ENCODE results near the gene B4GAT1.

Gene B4GAT1

GRCh38 chr11:66336234-66337102, 11.0 kb downstream of the B4GAT1 start, which contains the start of gene RIN1:
RIN1 (minus strand) TSS chr11:66336434; CDS start chr11:66336402, 32 bp downstream.
- no peak for DNase-seq (ENCODE audit: low read depth)

- DNase-seq (ENCODE audit: low read depth), result no peak
These were observed 11.7 kb downstream of the B4GAT1 start for GRCh38 chr11:66335531-66336233.

GRCh38 chr11:66334605-66335442, 12.6 kb downstream of the B4GAT1 start:
- DNase-seq (ENCODE audit: low read depth), result no peak

- DNase-seq (ENCODE audit: low read depth), result no peak
These were observed 13.4 kb downstream of the B4GAT1 start for GRCh38 chr11:66333896-66334604.

GRCh38 chr11:66333220-66333877, 14.1 kb downstream of the B4GAT1 start:
- no peak for DNase-seq (ENCODE audit: low read depth)

- DNase-seq (ENCODE audit: low read depth), result no peak
These were observed 14.8 kb downstream of the B4GAT1 start for GRCh38 chr11:66332371-66333219.

GRCh38 chr11:66331542-66332370, 15.7 kb downstream of the B4GAT1 start:
- no peak for DNase-seq (ENCODE audit: low read depth)

- DNase-seq (ENCODE audit: low read depth), result no peak
These were observed 16.5 kb downstream of the B4GAT1 start for GRCh38 chr11:66330931-66331330.

GRCh38 chr11:66329165-66329673, 18.2 kb downstream of the B4GAT1 start:
- no peak for DNase-seq (ENCODE audit: low read depth)

- peak; percentile 73 for DNase-seq (ENCODE audit: low read depth)
These were observed 18.9 kb downstream of the B4GAT1 start for GRCh38 chr11:66328302-66329144.

- no peak for DNase-seq (ENCODE audit: low read depth)
These were observed 19.5 kb downstream of the B4GAT1 start for GRCh38 chr11:66328031-66328301.

GRCh38 chr11:66327171-66328030, 20.0 kb downstream of the B4GAT1 start:
- no peak for DNase-seq (ENCODE audit: low read depth)

GRCh38 chr11:66326261-66327111, 20.9 kb downstream of the B4GAT1 start:
- no peak for DNase-seq (ENCODE audit: low read depth)

- DNase-seq (ENCODE audit: low read depth), result no peak
These were observed 22.2 kb downstream of the B4GAT1 start for GRCh38 chr11:66325263-66325671.

- DNase-seq (ENCODE audit: low read depth), result no peak
These were observed 22.8 kb downstream of the B4GAT1 start for GRCh38 chr11:66324664-66325063.

GRCh38 chr11:66323684-66324083, 23.7 kb downstream of the B4GAT1 start:
- DNase-seq (ENCODE audit: low read depth), result no peak
